ENCODE results near the gene APP.
"Not testable (repeated sequence)": the region's sequence is repeated elsewhere in the genome, so short reads cannot be mapped to it uniquely, and the experiment has no call there.

Gene APP

GRCh38 chr21:26162081-26162480 is 8.5 kb downstream of the APP start:
- DNase-seq: no peak

GRCh38 chr21:26159869-26160268 is 10.7 kb downstream of the APP start:
- DNase-seq: no peak

- no peak for DNase-seq
Observed at GRCh38 chr21:26157801-26158200, 12.8 kb downstream of the APP start.

GRCh38 chr21:26154753-26155152 is 15.8 kb downstream of the APP start:
- no peak for DNase-seq

- DNase-seq: no peak
Observed at GRCh38 chr21:26153758-26154157, 16.8 kb downstream of the APP start.

- DNase-seq: no peak
Observed at GRCh38 chr21:26148840-26149354, 21.7 kb downstream of the APP start.

- DNase-seq: no peak
Observed at GRCh38 chr21:26148071-26148839, 22.3 kb downstream of the APP start.

- no peak for DNase-seq
Observed at GRCh38 chr21:26147535-26147934, 23.0 kb downstream of the APP start.

GRCh38 chr21:26146681-26147080 is 23.9 kb downstream of the APP start:
- no peak for DNase-seq

GRCh38 chr21:26144031-26144430 is 26.5 kb downstream of the APP start:
- no peak for DNase-seq

- no peak for DNase-seq
Observed at GRCh38 chr21:26142363-26142762, 28.2 kb downstream of the APP start.

GRCh38 chr21:26140926-26141325 is 29.6 kb downstream of the APP start:
- DNase-seq: no peak

GRCh38 chr21:26140164-26140579 is 30.4 kb downstream of the APP start:
- DNase-seq: no peak

GRCh38 chr21:26138615-26139257 is 31.8 kb downstream of the APP start:
- no peak for DNase-seq

- no peak for DNase-seq
Observed at GRCh38 chr21:26137379-26138060, 33.0 kb downstream of the APP start.

GRCh38 chr21:26136671-26137070 is 33.9 kb downstream of the APP start:
- DNase-seq: no peak

GRCh38 chr21:26135520-26135919 is 35.0 kb downstream of the APP start:
- DNase-seq: no peak

GRCh38 chr21:26131554-26131953 is 39.0 kb downstream of the APP start:
- no peak for DNase-seq

GRCh38 chr21:26131053-26131452 is 39.5 kb downstream of the APP start:
- not testable (repeated sequence) for DNase-seq

GRCh38 chr21:26130249-26130881 is 40.2 kb downstream of the APP start:
- DNase-seq: no peak

GRCh38 chr21:26127918-26128317 is 42.7 kb downstream of the APP start:
- DNase-seq: no peak

- no peak for DNase-seq
Observed at GRCh38 chr21:26127073-26127814, 43.3 kb downstream of the APP start.

GRCh38 chr21:26126168-26126553 is 44.4 kb downstream of the APP start:
- no peak for DNase-seq
